GM12878 (cell line): ENCODE measurements around the gene TEF. TPM values are rescaled to one million over a fixed set of nuclear protein-coding genes. Genes with fewer than 3 reads are reported as not detected.

Experiments
- ATAC-seq: fragments of 200-7000 bp; cut with Tn5 transposase; 3 replicates; pipeline ENCODE4 v1.9.1; 2020; ENCODE audit warnings: mild to moderate bottlenecking, moderate library complexity
- BruUV-seq: library from RNA; stranded (reverse); fragments of 400-500 nt; replicated peaks from 2 replicates; lab custom pipeline; 2021; lab: Mats Ljungman, UMichigan
- CTCF ChIA-PET: fragments of 300-600 bp; sonication (Branson Sonifier 250); formaldehyde crosslinking; extraction: SDS; loops from one replicate; lab custom pipeline; 2021; ENCODE audit warnings: inconsistent platforms; lab: Yijun Ruan, JAX
- POLR2A ChIA-PET: fragments of 350-600 bp; formaldehyde crosslinking; extraction: SDS; loops from one replicate; lab custom pipeline; 2021; ENCODE audit warnings: inconsistent platforms; lab: Charles Lee
- RAD21 ChIA-PET: fragments of 300-600 bp; sonication (Branson Sonifier 250); formaldehyde crosslinking; loops from one replicate; lab custom pipeline; 2023; ENCODE audit warnings: antibody characterized with exemption; ENCODE audit not compliant: unreplicated experiment; lab: Charles Lee
- SMC1A ChIA-PET: fragments of 300-600 bp; sonication (Branson Sonifier 250); formaldehyde crosslinking; loops from one replicate; lab custom pipeline; 2023; ENCODE audit not compliant: unreplicated experiment, uncharacterized antibody; lab: Charles Lee
- DNase-seq: peaks from one replicate; pipeline ENCODE4 v3.0.0-alpha.2; 2011; ENCODE audit warnings: low read depth, low spot score
- FAIRE-seq: peaks from 3 replicates; lab custom pipeline; 2011; peaks lifted over from hg19 to GRCh38; lab: Jason Lieb, UNC
- H2AFZ ChIP-seq: 2 replicates; pipeline ENCODE4 v1.6.0; 2011; ENCODE audit warnings: low read depth, low read length, control low read depth; ENCODE audit not compliant: control insufficient read depth
- H3K27ac ChIP-seq: 2 replicates; pipeline ENCODE4 v1.5.1; 2011; ENCODE audit warnings: control low read depth; ENCODE audit not compliant: control insufficient read depth, insufficient read depth
- H3K27me3 ChIP-seq, 2 experiments: replicated peaks in 1 of 2; 2 replicates each; pipeline versions ENCODE4 v1.6.0 to v1.6.1; 2011; ENCODE audit warnings: low read length in 1 of 2; ENCODE audit not compliant: control insufficient read depth in 2 of 2, insufficient read depth in 2 of 2
- H3K36me3 ChIP-seq, 2 experiments: 2 replicates each; pipeline ENCODE4 v1.5.1; 2011; ENCODE audit warnings: low read length in 1 of 2; ENCODE audit not compliant: control insufficient read depth in 2 of 2, insufficient read depth in 2 of 2
- H3K4me1 ChIP-seq: 2 replicates; pipeline ENCODE4 v1.6.1; 2011; ENCODE audit warnings: mild to moderate bottlenecking, low read length, moderate library complexity, mixed read lengths; ENCODE audit not compliant: control insufficient read depth, insufficient read depth
- H3K4me2 ChIP-seq: 2 replicates; pipeline ENCODE4 v1.6.0; 2011; ENCODE audit warnings: control low read depth; ENCODE audit not compliant: control insufficient read depth, insufficient read depth
- H3K4me3 ChIP-seq: fragments of 200-600 bp; sonication (generic); 2 replicates; pipeline ENCODE4 v1.5.1; 2016
- H3K79me2 ChIP-seq: 2 replicates; pipeline ENCODE4 v1.6.0; 2011; ENCODE audit warnings: low read length; ENCODE audit not compliant: control insufficient read depth, insufficient read depth
- H3K9ac ChIP-seq: 2 replicates; pipeline ENCODE4 v1.8.0; 2011; ENCODE audit warnings: low read length, control low read depth, mixed read lengths; ENCODE audit not compliant: control insufficient read depth, insufficient read depth
- H3K9me3 ChIP-seq: replicated peaks from 3 replicates; pipeline ENCODE4 v1.5.1; 2011; ENCODE audit warnings: mild to moderate bottlenecking, low read length; ENCODE audit not compliant: control insufficient read depth, insufficient read depth
- H4K20me1 ChIP-seq: 2 replicates; pipeline ENCODE4 v1.6.0; 2011; ENCODE audit not compliant: control insufficient read depth, insufficient read depth
- CREB1 ChIP-seq: IDR thresholded peaks from 2 replicates; pipeline ENCODE4 v1.6.1; 2012; ENCODE audit warnings: low read depth, mild to moderate bottlenecking, inconsistent platforms
- EZH2 ChIP-seq: IDR thresholded peaks from 2 replicates; pipeline ENCODE4 v1.6.1; 2012; ENCODE audit warnings: low read depth, mild to moderate bottlenecking, control low read depth, inconsistent platforms, low read length, borderline replicate concordance; ENCODE audit not compliant: control insufficient read depth
- GATAD2B ChIP-seq: fragments of 450-650 bp; conservative IDR thresholded peaks from 2 replicates; pipeline ENCODE4 v1.6.1; 2017; ENCODE audit warnings: low read depth, mild to moderate bottlenecking, moderate library complexity
- JUNB ChIP-seq: IDR thresholded peaks from 2 replicates; pipeline ENCODE4 v1.6.1; 2016; ENCODE audit warnings: antibody characterized with exemption, mild to moderate bottlenecking
- NFXL1 ChIP-seq: fragments of 450-650 bp; IDR thresholded peaks from 2 replicates; pipeline ENCODE4 v1.6.1; 2017; ENCODE audit warnings: antibody characterized with exemption, mild to moderate bottlenecking, borderline replicate concordance
- NR2F1 ChIP-seq: fragments of 450-650 bp; conservative IDR thresholded peaks from 2 replicates; pipeline ENCODE4 v1.6.1; 2017; ENCODE audit warnings: mild to moderate bottlenecking
- PKNOX1 ChIP-seq: fragments of 450-650 bp; IDR thresholded peaks from 2 replicates; pipeline ENCODE4 v1.6.1; 2016; ENCODE audit warnings: mild to moderate bottlenecking
- POLR2AphosphoS2 ChIP-seq: IDR thresholded peaks from 2 replicates; pipeline ENCODE4 v1.6.1; 2011; ENCODE audit warnings: low read depth, mild to moderate bottlenecking, low read length, improper control_type of control experiment, moderate library complexity
- PRDM15 ChIP-seq: fragments of 450-650 bp; formaldehyde crosslinking; IDR thresholded peaks from 2 replicates; pipeline ENCODE4 v1.4.0; 2020; ENCODE audit warnings: mild to moderate bottlenecking, moderate library complexity
- RCOR1 ChIP-seq: conservative IDR thresholded peaks from 2 replicates; pipeline ENCODE4 v1.6.1; 2012; ENCODE audit warnings: low read depth, low read length, improper control_type of control experiment
- SMAD1 ChIP-seq: fragments of 450-650 bp; IDR thresholded peaks from 2 replicates; pipeline ENCODE4 v1.6.1; 2018; ENCODE audit warnings: mild to moderate bottlenecking, low read depth; ENCODE audit not compliant: partially characterized antibody
- SP1 ChIP-seq: IDR thresholded peaks from one replicate; pipeline ENCODE4 v1.6.1; 2011; ENCODE audit warnings: low read depth, low read length
- SRF ChIP-seq, 2 experiments: IDR thresholded peaks; 2 replicates each; pipeline ENCODE4 v1.6.1; 2011; ENCODE audit warnings: low read depth in 2 of 2, low read length in 2 of 2, mild to moderate bottlenecking in 1 of 2, moderate library complexity in 1 of 2
- TCF3 ChIP-seq: IDR thresholded peaks from 2 replicates; pipeline ENCODE4 v1.6.1; 2012; ENCODE audit warnings: low read depth, mild to moderate bottlenecking, low read length, borderline replicate concordance; ENCODE audit not compliant: insufficient read depth
- WRNIP1 ChIP-seq: IDR thresholded peaks from 2 replicates; pipeline ENCODE4 v1.6.1; 2011; ENCODE audit warnings: low read depth, low read length, improper control_type of control experiment, borderline replicate concordance
- ZBTB40 ChIP-seq: fragments of 450-650 bp; IDR thresholded peaks from 2 replicates; pipeline ENCODE4 v1.6.1; 2016; ENCODE audit warnings: mild to moderate bottlenecking, moderate library complexity, borderline replicate concordance
- WGBS: methylation state at CpG from one replicate; pipeline ENCODE4 v1.1.6; 2016; ENCODE audit warnings: low lambda C conversion rate; ENCODE audit not compliant: insufficient replicate concordance, insufficient coverage; ENCODE audit errors: missing lambda C conversion rate; 5-methylcytosine and 5-hydroxymethylcytosine counted together
- in situ Hi-C: fragments of 300-500 bp; cut with MboI; formaldehyde crosslinking; loops from 9 replicates; pipeline ENCODE4 v1.14.3; 2018; ENCODE audit warnings: mixed read lengths
- intact Hi-C: fragments of 100-400 bp; cut with micrococcal nuclease; formaldehyde crosslinking; loops from one replicate; pipeline ENCODE4 v1.14.2; 2022; ENCODE audit not compliant: unreplicated experiment
- polyA plus RNA-seq, 11 experiments: library from polyadenylated mRNA; depleted of rRNA in 4 of 11; unstranded in 6 of 11; stranded (reverse) in 5 of 11; fragments of >200 nt; fragmentation: Nextera tagmentation in 4 of 11; fragmentation: Illumina TruSeq in 1 of 11; extraction: Ambion mirVana in 4 of 11; extraction: Trizol in 1 of 11; gene quantifications; 1 replicate in 1 of 11; 2 replicates in 10 of 11; pipeline versions ENCODE4 v1.2.1 to v1.2.3, GENCODE V29; 2011 to 2016; ENCODE audit warnings: inconsistent platforms in 2 of 11, missing spikeins in 2 of 11, low read depth in 1 of 11
- total RNA-seq, 4 experiments: library from RNA; depleted of rRNA in 3 of 4; stranded (reverse); fragments of >200 nt in 3 of 4; fragmentation: Illumina TruSeq in 1 of 4; extraction: Trizol in 1 of 4; gene quantifications; 2 replicates each; pipeline versions ENCODE4 v1.2.1 to v1.2.3, GENCODE V29; 2013 to 2021

Gene TEF
- total and polyA plus RNA-seq, 10 of the 15 experiments (the other 5 are each of a cell fraction or from before 2014, with no cell fraction given): 0.23 to 4.9 (median 3.2) TPM

- SMC1A ChIA-PET: no interaction called here
- no peaks in the 10 kb centered on the region for H3K27me3 ChIP-seq
- no peak overlapping the region for H3K27ac ChIP-seq
- H3K36me3 ChIP-seq: peaks cover 16 to 23% of the 10 kb centered on the region in 2 experiments; a peak in 3 of 4 replicates
- H3K9me3 ChIP-seq: no peaks in the 10 kb centered on the region
- no peaks in the 10 kb centered on the region for H4K20me1 ChIP-seq
- intact Hi-C loops (no loop called here), in situ Hi-C loops (no loop called here)
- H3K4me3 ChIP-seq: no peak overlapping the region
- ATAC-seq (no peak), DNase-seq (no peak), FAIRE-seq (no peak)
- no peak for TF ChIP-seq PKNOX1
- no peak for TF ChIP-seq RCOR1
- TF ChIP-seq PRDM15: no peak
- TF ChIP-seq JUNB: no peak
- TF ChIP-seq CREB1: no peak
- TF ChIP-seq SRF (IDR thresholded peaks at IDR 0.05; ENCODE audit: low read depth in 2 of 2, low read length in 2 of 2): no peak
- TF ChIP-seq POLR2AphosphoS2: no peak
- no peak for TF ChIP-seq NR2F1
- TF ChIP-seq SMAD1: no peak
- TF ChIP-seq ZBTB40: no peak
- no peak for TF ChIP-seq EZH2
- TF ChIP-seq GATAD2B: no peak
- no peak for TF ChIP-seq TCF3
- TF ChIP-seq WRNIP1: no peak
- TF ChIP-seq SP1: no peak
- TF ChIP-seq NFXL1: no peak
- POLR2A ChIA-PET: no interaction called here
- no peak overlapping the region for H3K9ac ChIP-seq
- no peaks in the 10 kb centered on the region for H3K4me1 ChIP-seq
- H3K4me2 ChIP-seq: no peak overlapping the region
- WGBS: 88% methylated on average over 15 of the region's 15 CpGs
- H2AFZ ChIP-seq: no peak overlapping the region
- CTCF ChIA-PET: no interaction called here
- RAD21 ChIA-PET: no interaction called here
- BruUV-seq: no TSS peak
- H3K79me2 ChIP-seq: no peaks in the 10 kb centered on the region
These were observed 49.4 kb upstream of the TEF start for GRCh38 chr22:41332217-41332939.
